HCT116 (cell line): ENCODE data around the gene ZNHIT6. TPM values are rescaled to one million over a fixed set of nuclear protein-coding genes. Genes with fewer than 3 reads are reported as not detected.

Experiments used
- ATAC-seq: fragments of 200-7000 bp; cut with Tn5 transposase; 2 replicates; pipeline ENCODE4 v1.9.1; 2020; ENCODE audit warnings: mild to moderate bottlenecking, moderate library complexity
- BruUV-seq: library from RNA; stranded (reverse); fragments of 400-500 nt; replicated peaks from 2 replicates; lab custom pipeline; 2021; lab: Mats Ljungman, UMichigan
- CTCF ChIA-PET: fragments of 300-600 bp; sonication (Branson Sonifier 250); formaldehyde crosslinking; loops from one replicate; lab custom pipeline; 2021; ENCODE audit warnings: antibody characterized with exemption; lab: Charles Lee
- POLR2A ChIA-PET: fragments of 300-600, 350-600 bp; sonication (Branson Sonifier 250); formaldehyde crosslinking; loops from one replicate; lab custom pipeline; 2021; ENCODE audit warnings: antibody characterized with exemption; lab: Charles Lee
- RAD21 ChIA-PET, 2 experiments: fragments of 300-600 bp; sonication (Branson Sonifier 250); formaldehyde crosslinking; loops; one replicate each; lab custom pipeline; 2023; ENCODE audit warnings: low total read pairs in 2 of 2; ENCODE audit not compliant: uncharacterized antibody in 2 of 2, unreplicated experiment in 2 of 2, low non-redundant PET in 1 of 2; lab: Charles Lee
- DNase-seq: peaks from one replicate; pipeline ENCODE4 v3.0.0-alpha.2; 2010; ENCODE audit warnings: low read depth, low spot score
- H2AFZ ChIP-seq: fragments of 200-600 bp; shearing (Covaris generic), sonication (generic); 2 replicates; pipeline ENCODE4 v1.6.1; 2017; ENCODE audit warnings: low read depth, mixed run types, mixed read lengths, antibody characterized with exemption, low read length; ENCODE audit not compliant: poor library complexity, severe bottlenecking
- H3K27ac ChIP-seq: 2 replicates; pipeline ENCODE4 v1.5.1; 2012; ENCODE audit warnings: low read depth, low read length
- H3K27me3 ChIP-seq: fragments of 200-600 bp; sonication (generic); 2 replicates; pipeline ENCODE4 v1.6.1; 2016; ENCODE audit warnings: mixed run types, low read length, mixed read lengths; ENCODE audit not compliant: insufficient read depth
- H3K36me3 ChIP-seq, 2 experiments: fragments of 200-500 bp in 1 of 2; fragments of 200-600 bp in 1 of 2; sonication (Bioruptor generic) in 1 of 2; sonication (generic) in 1 of 2; 2 replicates each; pipeline versions ENCODE4 v1.5.1 to v1.6.1; 2014 to 2016; ENCODE audit warnings: low read length in 2 of 2, inconsistent platforms in 1 of 2, mixed read lengths in 1 of 2, mixed run types in 1 of 2; ENCODE audit not compliant: insufficient read depth in 2 of 2, control insufficient read depth in 1 of 2
- H3K4me1 ChIP-seq, 2 experiments: fragments of 200-600 bp in 1 of 2; sonication (generic) in 1 of 2; 2 replicates each; pipeline versions ENCODE4 v1.5.1 to v1.6.1; 2012 to 2017; ENCODE audit warnings: low read length in 2 of 2, inconsistent platforms in 1 of 2, mild to moderate bottlenecking in 1 of 2, mixed read lengths in 1 of 2, mixed run types in 1 of 2, moderate library complexity in 1 of 2; ENCODE audit not compliant: insufficient read depth in 2 of 2, control insufficient read depth in 1 of 2
- H3K4me2 ChIP-seq: fragments of 200-600 bp; sonication (generic); 2 replicates; pipeline ENCODE4 v1.6.1; 2017; ENCODE audit warnings: mixed run types, low read length, mixed read lengths
- H3K4me3 ChIP-seq, 2 experiments: fragments of 200-600 bp in 1 of 2; sonication (generic) in 1 of 2; replicated peaks in 1 of 2; 2 replicates each; pipeline ENCODE4 v1.5.1; 2011 to 2016; ENCODE audit warnings: low read length in 2 of 2, control low read depth in 1 of 2, low read depth in 1 of 2, mild to moderate bottlenecking in 1 of 2, mixed read lengths in 1 of 2, mixed run types in 1 of 2
- H3K79me2 ChIP-seq: fragments of 200-600 bp; sonication (generic); 2 replicates; pipeline ENCODE4 v1.6.1; 2017; ENCODE audit warnings: mild to moderate bottlenecking, mixed run types, low read length, moderate library complexity, mixed read lengths; ENCODE audit not compliant: insufficient read depth
- H3K9ac ChIP-seq: fragments of 200-600 bp; sonication (generic); 2 replicates; pipeline ENCODE4 v1.6.1; 2016; ENCODE audit warnings: low read length, mixed read lengths
- H3K9me2 ChIP-seq: fragments of 200-600 bp; sonication (generic), shearing (Covaris generic); 2 replicates; pipeline ENCODE4 v1.6.1; 2017; ENCODE audit warnings: mixed run types, mild to moderate bottlenecking, moderate library complexity; ENCODE audit not compliant: insufficient read depth
- H3K9me3 ChIP-seq, 2 experiments: fragments of 200-500 bp in 1 of 2; fragments of 200-600 bp in 1 of 2; sonication (Bioruptor generic) in 1 of 2; sonication (generic) in 1 of 2; 2 replicates each; pipeline ENCODE4 v1.6.1; 2014 to 2017; ENCODE audit warnings: low read length in 2 of 2, mixed read lengths in 2 of 2, inconsistent platforms in 1 of 2, low read depth in 1 of 2, mild to moderate bottlenecking in 1 of 2, mixed run types in 1 of 2, moderate library complexity in 1 of 2; ENCODE audit not compliant: control insufficient read depth in 1 of 2, insufficient read depth in 1 of 2
- H4K20me1 ChIP-seq: fragments of 200-600 bp; sonication (generic), shearing (Covaris generic); 2 replicates; pipeline ENCODE4 v1.6.1; 2017; ENCODE audit warnings: mixed run types, mild to moderate bottlenecking, moderate library complexity; ENCODE audit not compliant: insufficient read depth
- CTCF ChIP-seq, 3 experiments: fragments of 200-600 bp in 1 of 3; sonication (generic) in 1 of 3; IDR thresholded peaks in 2 of 3; conservative IDR thresholded peaks in 1 of 3; 2 replicates each; pipeline ENCODE4 v1.5.1; 2012 to 2017; ENCODE audit warnings: low read depth in 2 of 3, low read length in 2 of 3, antibody characterized with exemption in 1 of 3, borderline replicate concordance in 1 of 3, control low read depth in 1 of 3, mild to moderate bottlenecking in 1 of 3, mixed read lengths in 1 of 3, mixed run types in 1 of 3, moderate library complexity in 1 of 3; ENCODE audit not compliant: insufficient read depth in 1 of 3
- EZH2 ChIP-seq: fragments of 200-600 bp; sonication (generic); IDR thresholded peaks from 2 replicates; pipeline ENCODE4 v1.6.1; 2017; ENCODE audit warnings: antibody characterized with exemption, mixed run types
- JUND ChIP-seq: IDR thresholded peaks from 2 replicates; pipeline ENCODE4 v1.6.1; 2012
- POLR2A ChIP-seq: IDR thresholded peaks from 2 replicates; pipeline ENCODE4 v1.7.0; 2011; ENCODE audit warnings: borderline replicate concordance; ENCODE audit not compliant: insufficient read depth, insufficient read length; ENCODE audit errors: extremely low read depth
- POLR2AphosphoS5 ChIP-seq: IDR thresholded peaks from 2 replicates; pipeline ENCODE4 v1.6.1; 2011; ENCODE audit warnings: mild to moderate bottlenecking, low read depth, low read length, moderate library complexity
- SIN3A ChIP-seq: IDR thresholded peaks from 2 replicates; pipeline ENCODE4 v1.6.1; 2012; ENCODE audit warnings: low read depth
- TCF7L2 ChIP-seq: IDR thresholded peaks from 2 replicates; pipeline ENCODE4 v1.7.0; 2011; ENCODE audit warnings: borderline replicate concordance, inconsistent platforms; ENCODE audit not compliant: insufficient read depth, insufficient read length; ENCODE audit errors: extremely low read depth
- intact Hi-C: fragments of 100-400 bp; cut with micrococcal nuclease; formaldehyde crosslinking; loops from 2 replicates; pipeline ENCODE4 v1.10.0; 2022
- total RNA-seq: library from RNA; stranded (reverse); gene quantifications from one replicate; pipeline ENCODE4 v1.2.1, GENCODE V29; 2021; ENCODE audit not compliant: unreplicated experiment

ZNHIT6 gene
- total RNA-seq, 1 experiment from 2014 or later: 18.4 TPM

GRCh38 chr1:85599681-85600080 lies 108.6 kb downstream of the ZNHIT6 start:
- H3K27me3 ChIP-seq: no peaks in the 10 kb centered on the region
- BruUV-seq: no TSS peak
- no peaks in the 10 kb centered on the region for H3K79me2 ChIP-seq

More at GRCh38 chr1:85599681-85600080, 108.6 kb downstream of the ZNHIT6 start:
- Histone ChIP-seq H3K27ac (no peak overlapping the region), H3K36me3 (no peaks in the 10 kb centered on the region), H3K4me3 (no peak overlapping the region), H4K20me1 (no peaks in the 10 kb centered on the region), H3K4me2 (no peak overlapping the region), H3K9me3 (no peaks in the 10 kb centered on the region), H3K9me2 (no peaks in the 10 kb centered on the region), H2AFZ (no peak overlapping the region), H3K4me1 (peaks cover 0 to 4% of the 10 kb centered on the region in 2 experiments; a peak in 1 of 4 replicates), H3K9ac (no peak overlapping the region)
- RAD21 ChIA-PET: no interaction called here
- no peak for TF ChIP-seq POLR2A
- no peak for TF ChIP-seq SIN3A
- TF ChIP-seq CTCF (IDR thresholded peaks at IDR 0.05 in 2 of 3, conservative IDR thresholded peaks at IDR 0.05 in 1 of 3; ENCODE audit: borderline replicate concordance in 1 of 3, insufficient read depth in 1 of 3, low read depth in 2 of 3, low read length in 2 of 3): no peak
- TF ChIP-seq TCF7L2: no peak
- TF ChIP-seq JUND: no peak
- TF ChIP-seq POLR2AphosphoS5: no peak
- no peak for TF ChIP-seq EZH2
- ATAC-seq: no peak
- DNase-seq: no peak
- intact Hi-C loops: no loop called here
- POLR2A ChIA-PET: interaction anchor here (0.8 kb wide), 1 partner anchor 13 kb away, joined by 3 read pairs; no protein-coding TSS in a partner anchor
- CTCF ChIA-PET: no interaction called here

Other genes starting within 250 kb of the ZNHIT6 start
- gene DDAH1, start 243.3 kb downstream of the ZNHIT6 start, total RNA-seq: 16.6 TPM
- 21.9 TPM for gene CCN1, start 127.7 kb downstream of the ZNHIT6 start, total RNA-seq